ENCODE data around the gene CUL2. TPM values are rescaled to one million over a fixed set of nuclear protein-coding genes. Genes with fewer than 3 reads are reported as not detected.

CUL2 gene
- total and polyA plus RNA-seq, 2 of the 4 experiments (the other 2 are of a cell fraction), result 18.9 to 36.6 TPM

DNA sequence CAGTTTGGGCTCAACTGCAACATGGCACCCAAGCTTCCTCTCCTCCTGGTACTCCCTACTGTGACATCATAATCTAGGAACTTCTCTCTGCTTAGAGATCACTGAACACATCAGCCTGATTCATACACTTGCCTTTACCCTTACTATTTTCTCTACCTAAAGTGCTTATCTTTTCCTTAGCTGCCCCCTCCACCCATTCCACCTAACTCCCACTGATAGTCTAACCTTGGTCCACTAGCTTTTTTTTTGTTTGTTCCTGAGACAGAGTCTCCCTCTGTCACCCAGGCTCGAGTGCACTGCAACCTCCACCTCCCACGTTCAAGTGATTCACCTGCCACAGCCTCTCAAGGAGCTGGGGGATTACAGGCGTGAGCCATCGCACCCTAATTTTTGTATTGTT lies 15.9 kb downstream of the CUL2 start:
- ChIA-PET POLR2A (ENCODE audit: unreplicated experiment) (interaction anchor here (0.5 kb wide), 1 partner anchor 866 kb away, joined by 4 read pairs; no protein-coding TSS in a partner anchor), CTCF (no interaction called here)
- ATAC-seq (ENCODE audit: low read depth), result peak; percentile 68

More for the DNA sequence above, 15.9 kb downstream of the CUL2 start:
- Histone ChIP-seq H4K91ac (ENCODE audit: insufficient read depth, low read depth, low read length) (no peak overlapping the region), H3K4me1 (ENCODE audit: control insufficient read depth, insufficient read depth, low read length) (peaks cover 5% of the 10 kb centered on the region), H3K9ac (ENCODE audit: low read depth, low read length) (no peak overlapping the region), H3K27ac (ENCODE audit: insufficient read depth, low read length) (no peak overlapping the region), H4K5ac (ENCODE audit: low read depth, low read length) (no peak overlapping the region), H3K23ac (ENCODE audit: low read depth, low read length) (no peak overlapping the region), H3K9me1 (ENCODE audit: insufficient read depth, low read length) (peaks cover 8% of the 10 kb centered on the region), H3K27me3 (ENCODE audit: control insufficient read depth, insufficient read depth, low read length) (no peaks in the 10 kb centered on the region), H4K8ac (ENCODE audit: low read depth in 2 of 2, low read length in 2 of 2) (no peak overlapping the region), H3K79me1 (ENCODE audit: low read depth in 1 of 2, low read length in 2 of 2) (peaks cover 32 to 64% of the 10 kb centered on the region in 2 experiments), H3K56ac (ENCODE audit: extremely low read depth, insufficient read depth, low read length) (no peak overlapping the region), H3K36me3 (ENCODE audit: control insufficient read depth, insufficient read depth, low read length) (peaks cover 4% of the 10 kb centered on the region; the same call in 1 of the 2 replicates), H3K14ac (replicated peaks; ENCODE audit: low read depth, low read length) (no peak overlapping the region), H2AK9ac (replicated peaks; ENCODE audit: low read depth, low read length, poor library complexity) (no peak overlapping the region), H4K20me1 (ENCODE audit: insufficient read depth, low read length) (peaks cover 23% of the 10 kb centered on the region; the same call in 1 of the 2 replicates), H2BK15ac (ENCODE audit: low read depth, low read length) (no peak overlapping the region), H3K4me3 (ENCODE audit: insufficient read depth, low read depth, low read length) (no peak overlapping the region), H2BK5ac (ENCODE audit: low read depth, low read length, poor library complexity, severe bottlenecking) (no peak overlapping the region), H3K4me2 (ENCODE audit: low read depth, low read length) (no peak overlapping the region), H3K4ac (ENCODE audit: low read depth, low read length) (0 out of 2 replicates have a peak overlapping the region, but pooled peaks have one; percentile 50), H3K18ac (ENCODE audit: low read depth, low read length) (no peak overlapping the region), H3K9me3 (ENCODE audit: control insufficient read depth, insufficient read depth, low read length) (no peaks in the 10 kb centered on the region), H2AK5ac (ENCODE audit: low read depth, low read length) (peak overlapping the region; percentile 22; the same call in 1 of the 2 replicates), H2AFZ (replicated peaks; ENCODE audit: low read length, poor library complexity) (no peak overlapping the region), H2BK20ac (ENCODE audit: low read depth, low read length) (no peak overlapping the region), H2BK120ac (ENCODE audit: low read depth, low read length) (no peak overlapping the region)
- dilution Hi-C loops (cut with HindIII; ENCODE audit: low sequenced_read_pairs, unreplicated experiment) (no loop called here), in situ Hi-C loops (cut with MboI; ENCODE audit: low sequenced_read_pairs) (no loop called here), intact Hi-C loops (cut with micrococcal nuclease) (no loop called here)
- no TSS peak for BruUV-seq (replicated peaks)
- peak; percentile 63 for DNase-seq
- WGBS, 2 experiments (ENCODE audit: extremely low coverage in 2 of 2, insufficient read length in 1 of 2), result no CpG with 5 or more reads among the region's 4 CpGs
- no peak for TF ChIP-seq MAZ (IDR thresholded peaks at IDR 0.05; ENCODE audit: borderline replicate concordance, low read depth, low read length)
- no peak for TF ChIP-seq MXI1 (IDR thresholded peaks at IDR 0.05; ENCODE audit: borderline replicate concordance, low read depth, low read length)
- TF ChIP-seq FOS (IDR thresholded peaks at IDR 0.05; ENCODE audit: low read depth, low read length), result no peak
- TF ChIP-seq RFX5 (IDR thresholded peaks at IDR 0.05; ENCODE audit: low read depth, low read length), result no peak
- no peak for TF ChIP-seq RCOR1 (IDR thresholded peaks at IDR 0.05; ENCODE audit: insufficient replicate concordance, low read length)
- no peak for TF ChIP-seq MAFK (IDR thresholded peaks at IDR 0.05; ENCODE audit: low read depth, low read length)
- no peak for TF ChIP-seq CEBPB (IDR thresholded peaks at IDR 0.05; ENCODE audit: low read depth, low read length)
- TF ChIP-seq, protein P1, sequence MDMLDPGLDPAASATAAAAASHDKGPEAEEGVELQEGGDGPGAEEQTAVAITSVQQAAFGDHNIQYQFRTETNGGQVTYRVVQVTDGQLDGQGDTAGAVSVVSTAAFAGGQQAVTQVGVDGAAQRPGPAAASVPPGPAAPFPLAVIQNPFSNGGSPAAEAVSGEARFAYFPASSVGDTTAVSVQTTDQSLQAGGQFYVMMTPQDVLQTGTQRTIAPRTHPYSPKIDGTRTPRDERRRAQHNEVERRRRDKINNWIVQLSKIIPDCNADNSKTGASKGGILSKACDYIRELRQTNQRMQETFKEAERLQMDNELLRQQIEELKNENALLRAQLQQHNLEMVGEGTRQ (IDR thresholded peaks at IDR 0.05; ENCODE audit: low read depth, low read length), result no peak
- TF ChIP-seq, protein P2, sequence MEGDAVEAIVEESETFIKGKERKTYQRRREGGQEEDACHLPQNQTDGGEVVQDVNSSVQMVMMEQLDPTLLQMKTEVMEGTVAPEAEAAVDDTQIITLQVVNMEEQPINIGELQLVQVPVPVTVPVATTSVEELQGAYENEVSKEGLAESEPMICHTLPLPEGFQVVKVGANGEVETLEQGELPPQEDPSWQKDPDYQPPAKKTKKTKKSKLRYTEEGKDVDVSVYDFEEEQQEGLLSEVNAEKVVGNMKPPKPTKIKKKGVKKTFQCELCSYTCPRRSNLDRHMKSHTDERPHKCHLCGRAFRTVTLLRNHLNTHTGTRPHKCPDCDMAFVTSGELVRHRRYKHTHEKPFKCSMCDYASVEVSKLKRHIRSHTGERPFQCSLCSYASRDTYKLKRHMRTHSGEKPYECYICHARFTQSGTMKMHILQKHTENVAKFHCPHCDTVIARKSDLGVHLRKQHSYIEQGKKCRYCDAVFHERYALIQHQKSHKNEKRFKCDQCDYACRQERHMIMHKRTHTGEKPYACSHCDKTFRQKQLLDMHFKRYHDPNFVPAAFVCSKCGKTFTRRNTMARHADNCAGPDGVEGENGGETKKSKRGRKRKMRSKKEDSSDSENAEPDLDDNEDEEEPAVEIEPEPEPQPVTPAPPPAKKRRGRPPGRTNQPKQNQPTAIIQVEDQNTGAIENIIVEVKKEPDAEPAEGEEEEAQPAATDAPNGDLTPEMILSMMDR (conservative IDR thresholded peaks at IDR 0.05; ENCODE audit: low read depth, low read length), result no peak
- TF ChIP-seq RAD21 (IDR thresholded peaks at IDR 0.05; ENCODE audit: low read length), result no peak
- TF ChIP-seq, protein P3, sequence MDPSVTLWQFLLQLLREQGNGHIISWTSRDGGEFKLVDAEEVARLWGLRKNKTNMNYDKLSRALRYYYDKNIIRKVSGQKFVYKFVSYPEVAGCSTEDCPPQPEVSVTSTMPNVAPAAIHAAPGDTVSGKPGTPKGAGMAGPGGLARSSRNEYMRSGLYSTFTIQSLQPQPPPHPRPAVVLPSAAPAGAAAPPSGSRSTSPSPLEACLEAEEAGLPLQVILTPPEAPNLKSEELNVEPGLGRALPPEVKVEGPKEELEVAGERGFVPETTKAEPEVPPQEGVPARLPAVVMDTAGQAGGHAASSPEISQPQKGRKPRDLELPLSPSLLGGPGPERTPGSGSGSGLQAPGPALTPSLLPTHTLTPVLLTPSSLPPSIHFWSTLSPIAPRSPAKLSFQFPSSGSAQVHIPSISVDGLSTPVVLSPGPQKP (IDR thresholded peaks at IDR 0.05; ENCODE audit: borderline replicate concordance, low read depth, low read length), result no peak
- TF ChIP-seq SMC3 (IDR thresholded peaks at IDR 0.05; ENCODE audit: low read depth, low read length), result no peak
- TF ChIP-seq BHLHE40 (IDR thresholded peaks at IDR 0.05; ENCODE audit: low read depth, low read length), result no peak
- no peak for TF ChIP-seq CHD1 (IDR thresholded peaks at IDR 0.05; ENCODE audit: low read depth, low read length)
- no peak for TF ChIP-seq POLR2A (IDR thresholded peaks at IDR 0.05; ENCODE audit: low read depth, low read length)
- no peak for TF ChIP-seq NFE2L2 (IDR thresholded peaks at IDR 0.05; ENCODE audit: low read depth, low read length)

Data from IMR-90 (cell line).